ENCODE data around the gene RTEL1. TPM values are rescaled to one million over a fixed set of nuclear protein-coding genes. Genes with fewer than 3 reads are reported as not detected.
A peak's percentile ranks its signal among the peaks of the same experiment; 100 is the strongest.
"Not testable (repeated sequence)": the region's sequence is repeated elsewhere in the genome, so short reads cannot be mapped to it uniquely, and the experiment has no call there.

Gene RTEL1
- total RNA-seq, 5 donors from 2014 or later (not counting 1 experiment from before 2014, with no cell fraction given), result 30.7 to 41.6 (median 36.8) TPM

DNA sequence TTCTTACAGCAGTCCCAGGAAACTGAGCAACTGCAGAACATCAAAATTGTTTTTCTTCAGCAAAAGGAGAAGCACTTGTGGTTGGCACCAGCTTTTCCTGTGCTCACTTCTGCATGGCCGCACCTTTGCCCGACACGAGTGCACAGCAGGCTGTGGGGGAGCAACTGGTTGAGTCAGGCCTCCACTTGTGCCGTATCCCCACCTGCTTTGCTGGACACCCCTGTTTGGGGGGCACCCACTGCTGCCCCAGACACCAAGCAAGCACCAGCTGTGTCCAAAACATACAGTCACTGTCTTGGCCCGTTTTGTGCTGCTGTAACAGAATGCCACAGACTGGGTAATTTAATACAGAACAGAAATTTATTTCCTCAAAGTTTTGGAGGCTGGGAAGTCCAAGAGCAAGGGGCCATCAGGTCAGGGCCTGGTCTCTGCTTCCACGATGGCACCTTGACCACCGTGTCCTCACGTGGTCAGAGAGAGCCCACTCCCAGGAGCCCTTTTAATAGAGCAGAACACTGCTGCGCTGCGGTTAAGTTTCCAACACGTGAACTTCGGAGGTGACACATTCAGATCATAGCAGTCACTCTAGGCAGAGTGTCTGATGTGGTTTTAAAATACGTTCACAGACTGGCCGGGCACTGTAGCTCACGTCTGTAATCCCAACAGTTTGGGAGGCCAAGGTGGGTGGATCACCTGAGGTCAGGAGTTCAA lies 22.5 kb upstream of the RTEL1 start:
- DNase-seq (peak; percentile 65 to 91 (median 78)), ATAC-seq (replicated peaks in 1 of 4) (peak; percentile 62 to 74 (median 68))
- peak overlapping the region; percentile 24 to 42 for H3K4me3 ChIP-seq (ENCODE audit: control insufficient read depth in 1 of 2, extremely low read depth in 1 of 2, low read length in 1 of 2)
- peaks cover 8% of the 10 kb centered on the region for H3K36me3 Mint-ChIP-seq
- peak overlapping the region; percentile 96 to 99 for H3K27ac Mint-ChIP-seq
- no peaks in the 10 kb centered on the region for H3K27me3 ChIP-seq (replicated peaks in 1 of 2; ENCODE audit: control insufficient read depth in 2 of 2, extremely low read depth in 1 of 2, insufficient read depth in 2 of 2, low read length in 1 of 2)
- peaks cover 67 to 78% (median 73%) of the 10 kb centered on the region in 3 donors for H3K4me1 Mint-ChIP-seq
- no peaks in the 10 kb centered on the region for H3K9me3 Mint-ChIP-seq
- POLR2A ChIA-PET, result no interaction called here
- H3K27me3 Mint-ChIP-seq, result no peaks in the 10 kb centered on the region
- H3K4me3 Mint-ChIP-seq, result peak overlapping the region; percentile 73 to 77 (median 74)
- no peaks in the 10 kb centered on the region for H3K9me3 ChIP-seq
- H3K27ac ChIP-seq (ENCODE audit: low read length), result peak overlapping the region; percentile 85
- under 1% methylated on average over 12 of the region's 15 CpGs for whole genome bisulfite sequencing (ENCODE audit: insufficient coverage)
- peaks cover 49 to 96% of the 10 kb centered on the region in 2 experiments for H3K4me1 ChIP-seq (ENCODE audit: control insufficient read depth in 1 of 2, extremely low read depth in 1 of 2, insufficient read depth in 2 of 2, low read length in 2 of 2)
- CTCF ChIA-PET, result interaction anchor here in 1 of 2 donors (0.8 kb wide), 3 partner anchors 9 to 97 kb away, joined by 3 to 4 read pairs (median 3); partner anchors contain the start of genes GMEB2 and RTEL1
- H3K36me3 ChIP-seq (ENCODE audit: control insufficient read depth in 2 of 2, extremely low read depth in 1 of 2, insufficient read depth in 1 of 2, low read length in 1 of 2), result no peaks in the 10 kb centered on the region

GRCh38 chr20:63636752-63637628 lies 21.1 kb upstream of the RTEL1 start:
- no peak overlapping the region for H3K4me3 ChIP-seq (ENCODE audit: control insufficient read depth in 1 of 2, extremely low read depth in 1 of 2, low read length in 1 of 2)
- peaks cover 8% of the 10 kb centered on the region for H3K36me3 Mint-ChIP-seq
- DNase-seq, result no peak
- H3K27me3 ChIP-seq (replicated peaks in 1 of 2; ENCODE audit: control insufficient read depth in 2 of 2, extremely low read depth in 1 of 2, insufficient read depth in 2 of 2, low read length in 1 of 2), result no peaks in the 10 kb centered on the region
- no peak for ATAC-seq (replicated peaks in 1 of 4)
- H3K27ac ChIP-seq (ENCODE audit: low read length), result peak overlapping the region; percentile 85
- H3K9me3 ChIP-seq, result no peaks in the 10 kb centered on the region
- peak overlapping the region; percentile 96 to 99 for H3K27ac Mint-ChIP-seq
- peak overlapping the region in 2 of 3 donors; percentile 13 to 80 for H3K4me3 Mint-ChIP-seq
- ChIA-PET POLR2A (no interaction called here), CTCF (interaction anchor here in 1 of 2 donors (0.8 kb wide), 1 partner anchor 99 kb away, joined by 4 read pairs; no protein-coding TSS in a partner anchor)
- H3K27me3 Mint-ChIP-seq, result no peaks in the 10 kb centered on the region
- peaks cover 44 to 84% of the 10 kb centered on the region in 2 experiments for H3K4me1 ChIP-seq (ENCODE audit: control insufficient read depth in 1 of 2, extremely low read depth in 1 of 2, insufficient read depth in 2 of 2, low read length in 2 of 2)
- H3K4me1 Mint-ChIP-seq, result peaks cover 59 to 69% (median 64%) of the 10 kb centered on the region in 3 donors
- WGBS (ENCODE audit: insufficient coverage), result 86% methylated on average over 8 of the region's 19 CpGs
- no peaks in the 10 kb centered on the region for H3K36me3 ChIP-seq (ENCODE audit: control insufficient read depth in 2 of 2, extremely low read depth in 1 of 2, insufficient read depth in 1 of 2, low read length in 1 of 2)
- no peaks in the 10 kb centered on the region for H3K9me3 Mint-ChIP-seq

- Mint-ChIP-seq H3K27me3 (no peaks in the 10 kb centered on the region), H3K27ac (peak overlapping the region; percentile 100), H3K4me3 (peak overlapping the region; percentile 80 to 92 (median 86)), H3K36me3 (peaks cover 8% of the 10 kb centered on the region), H3K9me3 (no peaks in the 10 kb centered on the region), H3K4me1 (peaks cover 49 to 59% (median 53%) of the 10 kb centered on the region in 3 donors)
- ChIA-PET CTCF (interaction anchor here in 1 of 2 donors (0.7 kb wide), 1 partner anchor 398 kb away, joined by 4 read pairs; no protein-coding TSS in a partner anchor), POLR2A (no interaction called here)
- H3K4me3 ChIP-seq (ENCODE audit: control insufficient read depth in 1 of 2, extremely low read depth in 1 of 2, low read length in 1 of 2), result peak overlapping the region; percentile 59 to 74
- peaks cover 34 to 69% of the 10 kb centered on the region in 2 experiments for H3K4me1 ChIP-seq (ENCODE audit: control insufficient read depth in 1 of 2, extremely low read depth in 1 of 2, insufficient read depth in 2 of 2, low read length in 2 of 2)
- H3K9me3 ChIP-seq, result no peaks in the 10 kb centered on the region
- H3K27me3 ChIP-seq (replicated peaks in 1 of 2; ENCODE audit: control insufficient read depth in 2 of 2, extremely low read depth in 1 of 2, insufficient read depth in 2 of 2, low read length in 1 of 2), result peaks cover 0 to 2% of the 10 kb centered on the region in 2 experiments
- peak; percentile 60 to 63 (median 60) for ATAC-seq (replicated peaks in 1 of 4)
- peak; percentile 66 to 93 (median 82) for DNase-seq
- H3K36me3 ChIP-seq (ENCODE audit: control insufficient read depth in 2 of 2, extremely low read depth in 1 of 2, insufficient read depth in 1 of 2, low read length in 1 of 2), result peaks cover 3 to 4% of the 10 kb centered on the region in 2 donors
- 0% methylated on average over 2 of the region's 15 CpGs for WGBS (ENCODE audit: insufficient coverage)
- peak overlapping the region; percentile 87 for H3K27ac ChIP-seq (ENCODE audit: low read length)
These were observed 18.8 kb upstream of the RTEL1 start for GRCh38 chr20:63639093-63639975.

- ATAC-seq (replicated peaks in 1 of 4), result no peak
- Histone ChIP-seq H3K4me1 (ENCODE audit: control insufficient read depth in 1 of 2, extremely low read depth in 1 of 2, insufficient read depth in 2 of 2, low read length in 2 of 2) (peaks cover 29 to 62% of the 10 kb centered on the region in 2 experiments), H3K9me3 (no peaks in the 10 kb centered on the region), H3K36me3 (ENCODE audit: control insufficient read depth in 2 of 2, extremely low read depth in 1 of 2, insufficient read depth in 1 of 2, low read length in 1 of 2) (peaks cover 3 to 4% of the 10 kb centered on the region in 2 donors), H3K4me3 (ENCODE audit: control insufficient read depth in 1 of 2, extremely low read depth in 1 of 2, low read length in 1 of 2) (peak overlapping the region; percentile 59 to 74), H3K27me3 (replicated peaks in 1 of 2; ENCODE audit: control insufficient read depth in 2 of 2, extremely low read depth in 1 of 2, insufficient read depth in 2 of 2, low read length in 1 of 2) (peaks cover 0 to 2% of the 10 kb centered on the region in 2 experiments), H3K27ac (ENCODE audit: low read length) (peak overlapping the region; percentile 87)
- WGBS (ENCODE audit: insufficient coverage), result 50% methylated on average over 2 of the region's 8 CpGs
- CTCF ChIA-PET, result no interaction called here
- POLR2A ChIA-PET, result no interaction called here
- H3K4me1 Mint-ChIP-seq, result peaks cover 44 to 51% (median 48%) of the 10 kb centered on the region in 3 donors
- peak overlapping the region; percentile 100 for H3K27ac Mint-ChIP-seq
- peaks cover 8% of the 10 kb centered on the region for H3K36me3 Mint-ChIP-seq
- peak in 3 of 35 experiments; percentile 17 to 34 (median 27) for DNase-seq
- H3K27me3 Mint-ChIP-seq, result no peaks in the 10 kb centered on the region
- H3K9me3 Mint-ChIP-seq, result no peaks in the 10 kb centered on the region
- peak overlapping the region; percentile 80 to 92 (median 86) for H3K4me3 Mint-ChIP-seq
These were observed 18.0 kb upstream of the RTEL1 start for GRCh38 chr20:63640086-63640485.

DNA sequence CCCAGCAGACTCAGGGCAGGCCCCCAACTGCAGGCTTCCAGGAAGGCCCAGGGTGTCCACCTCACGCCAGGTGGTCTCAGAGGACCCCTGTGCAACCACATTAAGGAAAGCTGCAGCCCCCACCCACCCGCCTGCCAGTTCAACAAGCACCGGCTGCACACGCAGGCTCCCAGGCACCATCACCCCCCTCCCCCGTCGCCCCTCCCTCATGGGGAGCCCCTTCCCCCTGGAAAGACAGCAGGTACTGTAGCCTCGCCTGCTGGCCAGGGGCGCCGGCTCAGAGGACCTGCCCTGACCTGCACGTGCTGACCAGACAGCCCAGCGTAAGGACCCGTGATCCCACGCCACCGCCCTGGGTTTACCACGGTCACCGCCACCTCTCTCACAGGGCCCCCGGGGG lies 17.4 kb upstream of the RTEL1 start:
- H3K27me3 ChIP-seq (replicated peaks in 1 of 2; ENCODE audit: control insufficient read depth in 2 of 2, extremely low read depth in 1 of 2, insufficient read depth in 2 of 2, low read length in 1 of 2); POLR2A ChIA-PET; H3K36me3 Mint-ChIP-seq; H3K36me3 ChIP-seq (ENCODE audit: control insufficient read depth in 2 of 2, extremely low read depth in 1 of 2, insufficient read depth in 1 of 2, low read length in 1 of 2); H3K27me3 Mint-ChIP-seq; H3K9me3 Mint-ChIP-seq; ATAC-seq (replicated peaks in 1 of 4); H3K9me3 ChIP-seq: not testable (repeated sequence)
- Mint-ChIP-seq H3K27ac (peak overlapping the region; percentile 80 to 100), H3K4me1 (peaks cover 38 to 48% (median 42%) of the 10 kb centered on the region in 3 donors), H3K4me3 (peak overlapping the region; percentile 80 to 92 (median 86))
- DNase-seq, result peak in 9 of 35 experiments; percentile 16 to 48 (median 28)
- H3K27ac ChIP-seq (ENCODE audit: low read length), result peak overlapping the region; percentile 87
- peak overlapping the region; percentile 59 to 74 for H3K4me3 ChIP-seq (ENCODE audit: control insufficient read depth in 1 of 2, extremely low read depth in 1 of 2, low read length in 1 of 2)
- WGBS (ENCODE audit: insufficient coverage), result 6% methylated on average over 5 of the region's 17 CpGs
- peaks cover 27 to 56% of the 10 kb centered on the region in 2 experiments for H3K4me1 ChIP-seq (ENCODE audit: control insufficient read depth in 1 of 2, extremely low read depth in 1 of 2, insufficient read depth in 2 of 2, low read length in 2 of 2)
- CTCF ChIA-PET, result interaction anchor here in 1 of 2 donors (1.9 kb wide), 2 partner anchors 103 to 224 kb away, joined by 8 to 22 read pairs; partner anchors contain the start of genes PTK6 and TPD52L2

Measured in T-cell (primary cell).